HG02759 (cell line): Measurements from ENCODE around the gene IRF2BP2.

Experiments
- ATAC-seq: cut with Tn5 transposase; IDR thresholded peaks from one replicate; pipeline ENCODE4 v1.9.1; 2021; ENCODE audit warnings: mild to moderate bottlenecking, moderate library complexity; ENCODE audit not compliant: unreplicated experiment

IRF2BP2 gene

DNA sequence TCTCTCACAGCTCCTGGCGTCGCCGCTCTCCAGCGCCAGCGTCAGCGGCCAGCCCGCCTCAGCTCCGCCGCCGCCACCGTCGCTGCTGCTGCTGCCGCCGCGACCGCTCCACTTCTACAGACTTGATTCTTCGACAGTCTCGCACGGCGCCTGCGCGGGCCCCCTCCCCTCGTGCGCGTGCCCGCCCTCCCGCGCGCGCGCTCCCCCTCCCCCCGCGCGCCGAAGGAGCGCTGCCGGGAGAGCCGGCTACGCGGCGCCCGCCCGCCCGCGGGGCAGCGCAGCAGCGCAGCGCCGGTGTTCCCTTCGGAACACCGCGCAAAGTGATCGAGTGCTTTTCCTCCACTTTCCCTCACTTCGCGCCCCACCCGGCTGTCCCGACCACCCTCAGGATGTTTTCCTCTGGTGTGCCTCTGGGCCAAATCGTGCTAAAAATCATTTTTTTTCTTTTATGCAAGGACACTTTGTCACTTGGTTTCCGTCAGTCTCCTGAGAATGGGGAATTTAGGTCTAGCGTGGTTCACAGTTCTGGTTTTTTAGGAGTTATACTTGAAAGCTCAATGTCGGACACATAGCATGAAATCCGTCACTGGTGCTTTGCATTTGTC, at the start of gene IRF2BP2:
IRF2BP2 (minus strand) TSS at position 118 of the 605 bp plus-strand sequence. CDS start 684 bp downstream, outside the sequence.
- peak; percentile 20 for ATAC-seq

- ATAC-seq = no peak
These were observed 49.6 kb upstream of the IRF2BP2 start for GRCh38 chr1:234659538-234659937.

GRCh38 chr1:234658138-234658537, 48.2 kb upstream of the IRF2BP2 start:
- ATAC-seq = no peak

- ATAC-seq = peak; percentile 75
These were observed 47.1 kb upstream of the IRF2BP2 start for GRCh38 chr1:234656944-234657654.

DNA sequence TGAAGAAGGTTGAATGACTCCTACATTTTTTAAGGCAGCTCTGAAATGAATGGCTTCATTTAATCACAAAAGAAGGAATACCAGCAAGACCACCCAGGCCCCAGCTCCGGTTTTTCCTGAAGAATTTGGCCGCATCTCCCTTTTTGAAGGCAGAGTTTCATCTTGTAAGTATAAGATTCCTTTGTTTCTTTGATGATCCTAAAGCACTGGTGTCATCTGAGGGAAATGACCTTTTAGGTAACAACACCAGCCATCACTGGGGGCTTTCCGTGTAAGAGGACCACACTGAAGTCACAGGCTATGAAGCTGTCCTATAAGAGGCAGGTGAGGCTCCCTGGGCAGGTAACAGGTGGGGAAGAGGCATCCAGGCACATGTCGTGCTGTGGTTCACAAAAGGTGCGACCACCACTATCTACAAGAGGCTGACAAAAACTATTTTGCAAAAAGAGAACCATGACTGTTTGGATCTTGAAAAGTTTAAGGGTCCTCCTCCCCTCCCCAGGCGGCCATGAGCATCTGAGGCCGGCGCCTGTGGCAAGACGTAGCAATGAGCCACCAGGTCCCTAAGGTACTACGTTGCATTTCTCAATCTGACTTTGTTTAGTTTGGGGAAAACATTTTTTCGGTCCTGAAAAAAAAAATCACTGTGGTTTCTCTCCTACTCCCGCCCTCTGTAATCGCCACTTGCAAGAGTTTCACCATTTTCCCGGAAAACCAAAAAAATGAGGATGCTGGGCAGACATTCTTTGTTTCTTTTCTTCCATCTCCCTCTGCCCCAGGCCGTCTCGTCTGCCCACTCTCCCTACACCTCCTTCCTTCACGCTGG, 46.3 kb upstream of the IRF2BP2 start:
- ATAC-seq = no peak

DNA sequence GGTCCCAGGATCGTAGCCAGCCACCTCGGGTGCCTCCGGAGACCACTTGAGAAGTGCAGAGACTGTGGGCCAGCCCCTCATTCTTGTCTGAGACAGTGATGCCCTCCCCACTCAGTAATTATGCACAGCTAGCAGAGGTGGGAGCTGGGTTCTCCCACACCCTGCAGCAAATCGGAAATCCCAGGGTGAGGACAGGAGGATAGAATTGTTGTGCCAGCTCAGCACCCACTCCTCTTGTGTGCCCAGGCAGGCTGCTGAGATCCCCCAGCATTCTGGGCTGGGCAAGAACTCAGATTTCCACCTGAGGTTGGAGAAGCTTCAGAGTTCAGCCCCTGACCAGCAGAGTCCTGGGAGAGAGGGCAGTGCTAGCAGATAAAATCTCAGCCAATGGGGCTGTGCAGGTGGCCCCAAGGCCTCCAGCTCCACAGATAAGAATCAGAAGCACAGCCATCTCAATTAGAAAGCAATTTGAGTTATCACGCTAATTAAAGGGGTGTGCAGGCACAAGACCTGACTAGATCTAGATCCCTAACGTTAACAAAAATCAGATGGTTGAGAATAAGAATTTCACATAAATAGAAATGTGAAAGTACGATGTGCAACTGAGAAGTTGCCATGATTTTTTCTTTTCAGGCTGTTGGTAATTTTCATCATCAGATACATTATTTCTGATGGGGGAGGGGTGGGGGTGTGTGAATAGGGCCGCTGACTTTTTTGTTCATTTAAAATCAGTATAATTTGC, 45.5 kb upstream of the IRF2BP2 start:
- no peak for ATAC-seq

GRCh38 chr1:234654002-234654733, 44.2 kb upstream of the IRF2BP2 start:
- ATAC-seq = no peak

DNA sequence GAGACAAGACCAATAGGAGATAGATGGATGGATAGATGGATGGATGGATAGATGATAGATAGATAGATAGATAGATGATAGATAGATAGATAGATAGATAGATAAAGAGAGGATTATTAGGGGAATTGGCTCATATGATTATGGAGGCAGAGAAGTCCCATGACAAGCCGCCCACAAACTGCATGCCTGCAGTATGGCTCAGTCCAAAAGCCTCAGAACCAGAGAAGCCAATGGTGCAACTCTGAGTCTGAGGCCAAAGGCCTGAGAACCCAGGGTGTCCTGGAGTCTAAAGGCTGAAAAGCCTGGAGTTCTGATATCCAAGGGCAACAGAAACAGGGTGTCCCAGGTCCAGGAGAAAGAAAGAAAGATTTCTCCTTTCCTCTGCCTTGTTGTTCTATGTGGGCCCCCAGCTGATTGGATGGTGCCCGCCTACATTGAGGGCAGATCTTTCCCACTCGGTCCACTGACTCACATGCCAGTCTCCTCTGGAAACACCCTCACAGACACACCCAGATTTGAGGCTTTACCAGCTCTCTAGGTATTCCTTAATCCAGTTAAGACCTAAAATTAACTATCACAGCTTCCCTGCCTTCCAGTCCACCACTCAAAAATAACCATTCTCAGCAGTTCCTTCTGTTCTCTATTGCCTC, 39.6 kb upstream of the IRF2BP2 start:
- no peak for ATAC-seq

- ATAC-seq = no peak
These were observed 37.8 kb upstream of the IRF2BP2 start for GRCh38 chr1:234647758-234648157.

- no peak for ATAC-seq
These were observed 37.3 kb upstream of the IRF2BP2 start for GRCh38 chr1:234647245-234647644.

- ATAC-seq = no peak
These were observed 36.0 kb upstream of the IRF2BP2 start for GRCh38 chr1:234645964-234646363.

GRCh38 chr1:234645474-234645953, 35.5 kb upstream of the IRF2BP2 start:
- no peak for ATAC-seq

DNA sequence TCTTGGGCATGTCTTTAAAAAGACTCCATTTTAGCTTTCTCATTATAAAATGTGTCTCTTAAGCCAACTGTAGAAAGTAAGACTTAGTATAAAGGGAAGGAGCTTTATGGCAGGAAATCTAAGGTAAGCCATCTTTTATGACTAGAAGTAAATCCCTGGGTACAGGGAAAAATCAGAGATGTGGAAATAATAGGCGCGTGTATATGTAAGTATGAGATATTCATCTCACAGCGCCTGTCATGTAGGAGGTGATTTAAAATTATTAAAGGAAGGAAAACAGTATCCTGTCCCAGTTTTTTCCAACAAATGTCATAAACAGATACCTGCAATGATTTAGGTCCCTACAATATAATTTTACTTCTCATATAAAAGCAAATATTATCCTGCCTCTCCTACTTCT, 35.0 kb upstream of the IRF2BP2 start:
- ATAC-seq = no peak

DNA sequence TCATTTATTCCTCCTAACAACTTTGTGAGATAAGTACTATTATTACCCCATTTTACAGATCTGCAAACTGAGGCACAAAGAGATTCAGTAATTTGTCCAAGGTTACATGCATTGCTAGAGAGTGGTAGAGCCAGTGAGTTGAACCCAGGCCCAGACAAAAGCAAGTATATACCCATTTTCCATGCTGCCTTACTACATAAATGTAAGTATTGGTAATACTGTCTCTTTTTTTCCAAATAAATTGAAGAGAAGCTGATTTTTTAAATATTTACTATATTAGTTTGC, 33.8 kb upstream of the IRF2BP2 start:
- no peak for ATAC-seq

GRCh38 chr1:234643111-234643849, 33.3 kb upstream of the IRF2BP2 start:
- ATAC-seq = no peak

DNA sequence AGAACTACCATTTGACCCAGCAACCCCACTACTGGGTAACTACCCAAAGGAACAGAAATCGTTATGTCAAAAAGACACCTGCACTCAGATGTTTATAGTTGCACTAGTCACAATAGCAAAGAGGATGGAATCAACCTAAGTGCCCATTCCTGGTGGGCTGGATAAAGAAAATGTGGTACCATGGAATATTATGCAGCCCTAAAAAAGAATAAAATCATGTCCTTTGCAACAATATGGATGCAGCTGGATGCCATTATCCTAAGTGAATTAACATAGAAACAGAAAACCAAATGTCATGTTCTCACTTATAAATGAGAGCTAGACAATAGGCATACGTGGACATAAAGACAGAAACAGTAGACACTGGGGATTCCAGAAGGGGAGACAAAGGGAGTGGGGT, 32.5 kb upstream of the IRF2BP2 start:
- no peak for ATAC-seq

DNA sequence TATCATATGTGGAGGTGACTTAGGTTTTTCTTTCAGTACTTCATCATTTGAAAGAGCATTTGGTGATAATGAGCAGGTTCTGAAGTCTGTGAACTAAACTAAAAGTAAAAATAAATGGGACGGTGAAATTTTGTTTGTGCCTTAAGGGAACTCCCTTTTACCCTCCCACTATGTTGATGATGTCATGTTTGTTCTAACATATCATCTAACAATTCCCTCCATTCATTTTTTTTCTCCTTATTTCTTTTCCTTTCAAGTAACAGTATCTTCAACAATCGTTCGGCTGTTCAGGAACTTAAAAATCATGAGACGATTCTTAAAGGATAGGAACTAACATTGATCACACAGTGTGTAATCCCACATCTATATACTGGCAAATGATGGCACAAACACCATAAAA, 30.0 kb upstream of the IRF2BP2 start:
- ATAC-seq = no peak

- no peak for ATAC-seq
These were observed 29.1 kb upstream of the IRF2BP2 start for GRCh38 chr1:234638832-234639799.
